ENCODE measurements around the gene SPATS2.

Gene SPATS2

DNA sequence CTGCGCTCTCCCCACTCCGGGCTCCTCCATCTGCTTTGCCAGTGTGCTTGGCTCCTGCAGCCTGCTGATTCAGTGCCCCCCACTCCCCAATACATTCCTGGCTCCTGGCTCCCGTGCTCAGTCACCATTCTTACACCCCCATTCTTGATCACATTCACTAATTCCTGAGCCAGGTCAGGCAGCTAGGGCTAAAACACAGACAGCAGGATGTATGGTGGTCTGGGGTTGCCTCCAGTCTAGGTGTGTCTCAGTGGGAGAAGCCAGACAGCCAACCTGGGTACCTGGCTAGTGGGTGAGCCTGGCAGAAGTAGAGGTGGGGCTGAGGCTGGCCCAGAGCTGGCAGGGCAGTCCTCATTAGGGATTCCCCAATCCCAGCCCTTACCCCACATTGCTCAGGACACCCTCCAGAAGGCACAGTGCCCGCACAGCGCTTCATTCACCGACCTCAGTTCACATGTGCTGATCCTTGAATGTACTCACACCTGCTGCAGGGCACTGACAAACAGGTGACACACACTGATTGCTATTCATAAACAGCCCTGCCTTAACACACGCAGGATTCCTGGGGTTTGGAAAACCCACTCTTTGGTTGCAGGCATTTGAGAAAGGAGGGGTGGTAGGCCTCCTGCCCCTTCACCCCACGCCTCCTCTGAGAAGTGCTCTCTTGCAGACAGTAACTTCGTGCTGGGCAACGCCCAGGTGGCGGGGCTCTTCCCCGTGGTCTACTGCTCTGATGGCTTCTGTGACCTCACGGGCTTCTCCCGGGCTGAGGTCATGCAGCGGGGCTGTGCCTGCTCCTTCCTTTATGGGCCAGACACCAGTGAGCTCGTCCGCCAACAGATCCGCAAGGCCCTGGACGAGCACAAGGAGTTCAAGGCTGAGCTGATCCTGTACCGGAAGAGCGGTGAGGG lies 173.2 kb downstream of the SPATS2 start:
- no peak for DNase-seq
- Histone ChIP-seq H3K27me3 (ENCODE audit: insufficient read depth, low read depth, severe bottlenecking) (peaks cover 8% of the 10 kb centered on the region), H3K4me3 (ENCODE audit: low read depth, low read length) (peak overlapping the region; percentile 62; the same call in 1 of the 2 replicates), H3K36me3 (no peaks in the 10 kb centered on the region), H3K27ac (no peak overlapping the region), H3K9me3 (ENCODE audit: severe bottlenecking) (no peaks in the 10 kb centered on the region)
- TF ChIP-seq, protein P1, sequence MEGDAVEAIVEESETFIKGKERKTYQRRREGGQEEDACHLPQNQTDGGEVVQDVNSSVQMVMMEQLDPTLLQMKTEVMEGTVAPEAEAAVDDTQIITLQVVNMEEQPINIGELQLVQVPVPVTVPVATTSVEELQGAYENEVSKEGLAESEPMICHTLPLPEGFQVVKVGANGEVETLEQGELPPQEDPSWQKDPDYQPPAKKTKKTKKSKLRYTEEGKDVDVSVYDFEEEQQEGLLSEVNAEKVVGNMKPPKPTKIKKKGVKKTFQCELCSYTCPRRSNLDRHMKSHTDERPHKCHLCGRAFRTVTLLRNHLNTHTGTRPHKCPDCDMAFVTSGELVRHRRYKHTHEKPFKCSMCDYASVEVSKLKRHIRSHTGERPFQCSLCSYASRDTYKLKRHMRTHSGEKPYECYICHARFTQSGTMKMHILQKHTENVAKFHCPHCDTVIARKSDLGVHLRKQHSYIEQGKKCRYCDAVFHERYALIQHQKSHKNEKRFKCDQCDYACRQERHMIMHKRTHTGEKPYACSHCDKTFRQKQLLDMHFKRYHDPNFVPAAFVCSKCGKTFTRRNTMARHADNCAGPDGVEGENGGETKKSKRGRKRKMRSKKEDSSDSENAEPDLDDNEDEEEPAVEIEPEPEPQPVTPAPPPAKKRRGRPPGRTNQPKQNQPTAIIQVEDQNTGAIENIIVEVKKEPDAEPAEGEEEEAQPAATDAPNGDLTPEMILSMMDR (IDR thresholded peaks at IDR 0.05; ENCODE audit: low read depth, low read length): no peak

DNA sequence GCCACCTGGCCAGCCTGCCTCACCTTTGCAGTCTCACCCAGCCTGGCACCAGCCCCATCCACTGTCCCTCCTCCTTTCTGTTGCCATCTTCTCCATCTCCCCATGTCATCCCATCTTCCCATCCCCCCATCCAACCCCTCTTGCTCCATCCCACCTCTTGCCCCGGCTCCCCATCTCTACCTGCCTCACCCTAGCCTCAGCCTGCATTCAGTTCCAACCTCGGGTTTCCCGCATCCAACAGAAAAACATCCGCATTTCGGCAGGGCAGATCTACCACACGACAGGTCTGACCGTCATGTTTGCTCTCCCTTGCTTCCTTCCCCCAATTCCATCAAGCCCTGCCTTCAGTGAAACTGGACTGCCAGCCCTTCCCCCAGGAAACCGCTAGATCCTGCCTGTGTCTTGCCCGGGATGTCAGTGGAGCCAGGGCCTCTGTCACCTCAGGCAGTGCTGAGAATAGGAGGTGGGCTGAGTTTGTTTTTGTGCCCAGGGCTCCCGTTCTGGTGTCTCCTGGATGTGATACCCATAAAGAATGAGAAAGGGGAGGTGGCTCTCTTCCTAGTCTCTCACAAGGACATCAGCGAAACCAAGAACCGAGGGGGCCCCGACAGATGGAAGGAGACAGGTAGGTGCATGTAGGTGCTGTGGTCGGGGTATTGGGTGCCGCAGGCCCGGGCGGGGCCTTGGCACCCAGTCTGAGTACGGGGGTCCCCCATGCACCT lies 174.0 kb downstream of the SPATS2 start:
- no peaks in the 10 kb centered on the region for H3K36me3 ChIP-seq
- TF ChIP-seq, protein P1 (IDR thresholded peaks at IDR 0.05; ENCODE audit: low read depth, low read length): no peak
- H3K9me3 ChIP-seq (ENCODE audit: severe bottlenecking): no peaks in the 10 kb centered on the region
- H3K27me3 ChIP-seq (ENCODE audit: insufficient read depth, low read depth, severe bottlenecking): peaks cover 8% of the 10 kb centered on the region
- no peak overlapping the region for H3K4me3 ChIP-seq (ENCODE audit: low read depth, low read length)
- DNase-seq: no peak
- no peak overlapping the region for H3K27ac ChIP-seq

DNA sequence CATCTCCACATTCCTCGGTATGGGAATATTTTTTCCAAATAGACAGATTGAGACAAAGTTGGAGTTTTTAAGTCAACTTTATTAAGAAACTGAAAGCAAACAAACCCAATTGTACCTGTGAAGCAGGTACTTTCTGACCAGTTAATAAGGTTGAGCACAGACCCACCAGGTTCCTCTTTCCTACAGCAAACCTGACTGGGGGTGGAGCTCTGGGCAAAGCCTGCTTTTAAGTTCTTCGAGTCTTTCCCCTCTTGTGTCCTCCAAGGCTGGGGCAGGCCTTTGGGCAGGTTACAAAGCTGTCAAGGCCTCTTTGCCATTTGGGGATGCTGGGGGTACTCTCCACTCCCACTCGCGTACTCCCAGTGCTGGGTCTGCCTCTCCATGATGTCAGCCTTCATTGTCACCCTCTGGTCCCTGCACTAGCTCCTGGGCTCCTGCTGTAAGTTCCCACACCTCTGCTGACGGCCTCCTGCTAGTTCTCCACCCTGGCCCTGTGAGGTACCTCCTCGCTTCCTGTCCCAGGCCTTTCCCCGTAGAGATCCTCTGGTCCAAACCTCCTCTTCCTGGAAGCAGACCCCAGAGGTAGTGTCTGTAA lies 174.7 kb downstream of the SPATS2 start:
- H3K27me3 ChIP-seq (ENCODE audit: insufficient read depth, low read depth, severe bottlenecking): peaks cover 8% of the 10 kb centered on the region
- DNase-seq: no peak
- H3K27ac ChIP-seq: no peak overlapping the region
- H3K9me3 ChIP-seq (ENCODE audit: severe bottlenecking): no peaks in the 10 kb centered on the region
- H3K4me3 ChIP-seq (ENCODE audit: low read depth, low read length): no peak overlapping the region
- H3K36me3 ChIP-seq: no peaks in the 10 kb centered on the region
- TF ChIP-seq, protein P1 (IDR thresholded peaks at IDR 0.05; ENCODE audit: low read depth, low read length): no peak

DNA sequence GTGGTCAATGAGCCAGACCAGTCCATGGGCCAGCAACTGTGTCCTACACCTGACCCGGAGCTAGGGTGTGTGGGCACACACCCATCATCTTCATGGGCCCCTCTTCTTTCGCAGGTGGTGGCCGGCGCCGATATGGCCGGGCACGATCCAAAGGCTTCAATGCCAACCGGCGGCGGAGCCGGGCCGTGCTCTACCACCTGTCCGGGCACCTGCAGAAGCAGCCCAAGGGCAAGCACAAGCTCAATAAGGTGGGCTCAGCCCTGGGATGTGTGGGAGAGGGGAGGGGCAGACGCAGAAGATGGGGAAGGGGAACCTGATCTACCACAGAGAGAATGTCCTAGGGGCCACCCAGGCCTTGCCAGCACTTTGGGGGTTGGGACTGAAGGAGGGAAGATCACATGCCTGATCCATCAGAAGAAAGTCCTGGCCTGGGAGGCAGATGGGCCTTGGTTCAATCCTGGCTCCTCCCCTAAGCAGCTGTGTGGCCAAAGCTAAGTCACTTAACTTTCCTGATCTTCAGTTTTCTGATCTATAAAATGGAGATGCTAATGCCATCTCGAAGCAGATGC lies 175.4 kb downstream of the SPATS2 start:
- no peaks in the 10 kb centered on the region for H3K9me3 ChIP-seq (ENCODE audit: severe bottlenecking)
- peak; percentile 33 for DNase-seq
- TF ChIP-seq, protein P1 (IDR thresholded peaks at IDR 0.05; ENCODE audit: low read depth, low read length): no peak
- H3K27ac ChIP-seq: no peak overlapping the region
- H3K36me3 ChIP-seq: no peaks in the 10 kb centered on the region
- H3K27me3 ChIP-seq (ENCODE audit: insufficient read depth, low read depth, severe bottlenecking): peaks cover 8% of the 10 kb centered on the region
- no peak overlapping the region for H3K4me3 ChIP-seq (ENCODE audit: low read depth, low read length)

DNA sequence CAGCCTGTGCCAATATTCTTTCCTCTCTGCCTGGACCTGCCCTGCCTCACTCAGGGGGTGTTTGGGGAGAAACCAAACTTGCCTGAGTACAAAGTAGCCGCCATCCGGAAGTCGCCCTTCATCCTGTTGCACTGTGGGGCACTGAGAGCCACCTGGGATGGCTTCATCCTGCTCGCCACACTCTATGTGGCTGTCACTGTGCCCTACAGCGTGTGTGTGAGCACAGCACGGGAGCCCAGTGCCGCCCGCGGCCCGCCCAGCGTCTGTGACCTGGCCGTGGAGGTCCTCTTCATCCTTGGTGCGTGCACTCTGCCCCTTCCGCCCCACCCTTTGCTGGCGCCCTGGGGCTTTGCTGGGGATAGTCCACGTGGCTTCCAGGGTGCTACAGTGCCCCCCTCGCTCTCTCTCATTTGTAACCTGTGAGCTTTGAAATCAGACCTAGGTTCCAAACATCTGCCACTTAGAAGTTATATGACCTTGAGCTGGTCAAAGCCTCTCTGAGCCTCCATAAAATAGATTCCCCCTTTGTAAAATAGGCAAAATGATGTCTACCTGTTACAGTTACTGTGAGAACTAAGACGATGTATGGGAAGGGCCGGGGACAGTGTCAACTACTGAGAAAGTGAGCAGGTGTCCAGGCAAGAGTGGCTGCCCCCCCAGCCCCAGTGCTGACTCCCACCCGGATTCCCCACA lies 176.1 kb downstream of the SPATS2 start:
- Histone ChIP-seq H3K36me3 (no peaks in the 10 kb centered on the region), H3K9me3 (ENCODE audit: severe bottlenecking) (no peaks in the 10 kb centered on the region), H3K4me3 (ENCODE audit: low read depth, low read length) (no peak overlapping the region), H3K27ac (no peak overlapping the region), H3K27me3 (ENCODE audit: insufficient read depth, low read depth, severe bottlenecking) (peaks cover 5% of the 10 kb centered on the region)
- TF ChIP-seq, protein P1 (IDR thresholded peaks at IDR 0.05; ENCODE audit: low read depth, low read length): no peak
- DNase-seq: no peak
